SK-N-SH (cell line): Measurements from ENCODE around the gene DENND5B.

Experiments
- CHD2 ChIP-seq: fragments of 150-350 bp; IDR thresholded peaks from 2 replicates; pipeline ENCODE4 v1.6.1; 2018; ENCODE audit warnings: low read length; ENCODE audit not compliant: partially characterized antibody
- CTCF ChIP-seq: fragments of 200-600 bp; sonication (generic); IDR thresholded peaks from 2 replicates; pipeline ENCODE4 v1.6.1; 2017; ENCODE audit warnings: antibody characterized with exemption, mild to moderate bottlenecking, moderate library complexity
- EP300 ChIP-seq, 2 experiments: IDR thresholded peaks; 2 replicates each; pipeline versions ENCODE4 v1.4.0 to v1.6.1; 2012; ENCODE audit warnings: borderline replicate concordance in 1 of 2, low read depth in 1 of 2, low read length in 1 of 2
- EZH2phosphoT487 ChIP-seq: fragments of 200-600 bp; sonication (generic); IDR thresholded peaks from 2 replicates; pipeline ENCODE4 v1.6.1; 2017; ENCODE audit warnings: low read depth, mixed run types, mild to moderate bottlenecking, antibody characterized with exemption, moderate library complexity, borderline replicate concordance
- FOXM1 ChIP-seq: IDR thresholded peaks from 2 replicates; pipeline ENCODE4 v1.4.0; 2012; ENCODE audit warnings: low read depth, mild to moderate bottlenecking
- JUND ChIP-seq: IDR thresholded peaks from 2 replicates; pipeline ENCODE4 v1.4.0; 2012
- MXI1 ChIP-seq: IDR thresholded peaks from 2 replicates; pipeline ENCODE4 v1.6.1; 2012; ENCODE audit warnings: mild to moderate bottlenecking, low read depth, low read length, improper control_type of control experiment
- NFIC ChIP-seq: IDR thresholded peaks from 2 replicates; pipeline ENCODE4 v1.4.0; 2012; ENCODE audit warnings: borderline replicate concordance
- NRF1 ChIP-seq: IDR thresholded peaks from 2 replicates; pipeline ENCODE4 v1.6.1; 2012; ENCODE audit warnings: low read depth, mild to moderate bottlenecking, low read length
- REST ChIP-seq: IDR thresholded peaks from 2 replicates; pipeline ENCODE4 v1.6.1; 2012; ENCODE audit warnings: mild to moderate bottlenecking, low read depth, low read length, moderate library complexity
- USF1 ChIP-seq: IDR thresholded peaks from 2 replicates; pipeline ENCODE4 v1.4.0; 2012; ENCODE audit warnings: low read depth, borderline replicate concordance
- YY1 ChIP-seq: IDR thresholded peaks from 2 replicates; pipeline ENCODE4 v1.4.0; 2012; ENCODE audit warnings: low read depth, mild to moderate bottlenecking

GRCh38 chr12:31390991-31391390 is 199.9 kb downstream of the DENND5B start:
- TF ChIP-seq CTCF (no peak), NRF1 (no peak), MXI1 (no peak), FOXM1 (no peak), REST (no peak), EZH2phosphoT487 (no peak), JUND (no peak), CHD2 (no peak), NFIC (no peak), USF1 (no peak), EP300 (IDR thresholded peaks at IDR 0.05; ENCODE audit: borderline replicate concordance in 1 of 2, low read depth in 1 of 2, low read length in 1 of 2) (no peak), YY1 (no peak)
